ENCODE data around the gene TLL2. TPM values are rescaled to one million over a fixed set of nuclear protein-coding genes. Genes with fewer than 3 reads are reported as not detected.

Gene TLL2
- total and polyA plus RNA-seq, 2 donors (not counting 3 experiments of a cell fraction or from before 2014, with no cell fraction given): 0.03 to 0.20 TPM

DNA sequence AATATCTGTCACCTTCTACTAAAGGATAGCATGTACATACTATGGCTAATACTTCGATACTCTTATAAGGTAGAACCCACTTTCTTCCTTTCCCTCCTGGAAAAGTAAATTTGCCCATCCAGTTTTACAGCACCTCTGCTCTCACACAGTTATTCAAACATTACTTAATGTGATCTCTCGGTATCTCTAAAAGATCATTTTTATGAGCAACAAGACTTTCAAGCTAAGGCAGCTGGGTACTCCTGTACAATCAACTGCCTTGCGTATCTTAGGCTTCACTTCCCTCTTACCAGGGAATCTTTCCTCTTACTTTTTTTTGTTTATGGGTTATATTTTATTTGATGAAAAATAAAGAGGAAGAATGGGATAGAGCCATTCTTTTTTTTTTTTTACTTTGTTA, 26.5 kb upstream of the TLL2 start:
- H3K4me1 ChIP-seq (ENCODE audit: control insufficient read depth, extremely low read depth, insufficient read depth, low read length): no peaks in the 10 kb centered on the region
- intact Hi-C loops (cut with micrococcal nuclease) (no loop called here), dilution Hi-C loops (cut with MboI; ENCODE audit: extremely low pct_ligation_motif_present, low sequenced_read_pairs) (no loop called here)
- peaks cover 0 to 7% of the 10 kb centered on the region in 2 experiments for H3K36me3 ChIP-seq (ENCODE audit: control insufficient read depth in 2 of 2, extremely low read depth in 1 of 2, insufficient read depth in 2 of 2, low read length in 2 of 2)
- BruUV-seq (replicated peaks): no TSS peak
- no peaks in the 10 kb centered on the region for H3K9me1 ChIP-seq (replicated peaks; ENCODE audit: control insufficient read depth, extremely low read depth, insufficient read depth, low read length)
- H3K79me2 ChIP-seq (ENCODE audit: control insufficient read depth, insufficient read depth, low read length): peaks cover 52% of the 10 kb centered on the region
- H3K9ac ChIP-seq (replicated peaks; ENCODE audit: extremely low read depth, insufficient read depth, low read length): no peak overlapping the region
- CTCF ChIA-PET: interaction anchor here (1.3 to 2.7 kb wide), 2 partner anchors 25 to 26 kb away, joined by 3 to 8 read pairs; partner anchors contain the start of gene TLL2
- no peaks in the 10 kb centered on the region for H4K20me1 ChIP-seq (replicated peaks; ENCODE audit: control insufficient read depth, extremely low read depth, insufficient read depth, low read length)
- H3K4me3 ChIP-seq (replicated peaks in 1 of 3; ENCODE audit: insufficient read depth in 1 of 3, low read depth in 1 of 3, low read length in 3 of 3): no peak overlapping the region
- no peak overlapping the region for H3K4me2 ChIP-seq (ENCODE audit: insufficient read depth, low read length)
- no peak overlapping the region for H2AFZ ChIP-seq (ENCODE audit: low read depth, low read length)
- TF ChIP-seq MAX (IDR thresholded peaks at IDR 0.05; ENCODE audit: insufficient read depth, insufficient read length): no peak
- TF ChIP-seq POLR2A (IDR thresholded peaks at IDR 0.05; ENCODE audit: low read depth, low read length): no peak
- TF ChIP-seq EZH2 (IDR thresholded peaks at IDR 0.05; ENCODE audit: borderline replicate concordance, low read depth, low read length, severe bottlenecking): no peak
- no peak for TF ChIP-seq FOS (IDR thresholded peaks at IDR 0.05; ENCODE audit: borderline replicate concordance, insufficient read depth, low read length)
- no peak for TF ChIP-seq JUN (IDR thresholded peaks at IDR 0.05; ENCODE audit: borderline replicate concordance, insufficient read depth, insufficient read length, low read depth)
- TF ChIP-seq MYC (IDR thresholded peaks at IDR 0.05; ENCODE audit: low read depth, low read length): no peak
- TF ChIP-seq, protein P1, sequence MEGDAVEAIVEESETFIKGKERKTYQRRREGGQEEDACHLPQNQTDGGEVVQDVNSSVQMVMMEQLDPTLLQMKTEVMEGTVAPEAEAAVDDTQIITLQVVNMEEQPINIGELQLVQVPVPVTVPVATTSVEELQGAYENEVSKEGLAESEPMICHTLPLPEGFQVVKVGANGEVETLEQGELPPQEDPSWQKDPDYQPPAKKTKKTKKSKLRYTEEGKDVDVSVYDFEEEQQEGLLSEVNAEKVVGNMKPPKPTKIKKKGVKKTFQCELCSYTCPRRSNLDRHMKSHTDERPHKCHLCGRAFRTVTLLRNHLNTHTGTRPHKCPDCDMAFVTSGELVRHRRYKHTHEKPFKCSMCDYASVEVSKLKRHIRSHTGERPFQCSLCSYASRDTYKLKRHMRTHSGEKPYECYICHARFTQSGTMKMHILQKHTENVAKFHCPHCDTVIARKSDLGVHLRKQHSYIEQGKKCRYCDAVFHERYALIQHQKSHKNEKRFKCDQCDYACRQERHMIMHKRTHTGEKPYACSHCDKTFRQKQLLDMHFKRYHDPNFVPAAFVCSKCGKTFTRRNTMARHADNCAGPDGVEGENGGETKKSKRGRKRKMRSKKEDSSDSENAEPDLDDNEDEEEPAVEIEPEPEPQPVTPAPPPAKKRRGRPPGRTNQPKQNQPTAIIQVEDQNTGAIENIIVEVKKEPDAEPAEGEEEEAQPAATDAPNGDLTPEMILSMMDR (IDR thresholded peaks at IDR 0.05; ENCODE audit: extremely low read depth in 1 of 2, insufficient read depth in 1 of 2, low read depth in 1 of 2, low read length in 2 of 2): no peak
- TF ChIP-seq GATA2 (IDR thresholded peaks at IDR 0.05; ENCODE audit: insufficient read depth, insufficient read length, low read depth, low read length): no peak
- no peak for TF ChIP-seq POLR2AphosphoS5 (IDR thresholded peaks at IDR 0.05; ENCODE audit: insufficient read depth, low read depth, low read length)
- H3K27ac ChIP-seq (ENCODE audit: insufficient read depth, low read depth, low read length): no peak overlapping the region
- no peaks in the 10 kb centered on the region for H3K27me3 ChIP-seq (ENCODE audit: control insufficient read depth in 2 of 2, insufficient read depth in 2 of 2, low read length in 2 of 2)
- FAIRE-seq (no peak), DNase-seq (ENCODE audit: low read depth, low spot score) (no peak)
- POLR2A ChIA-PET: no interaction called here
- H3K9me3 ChIP-seq (replicated peaks; ENCODE audit: control insufficient read depth, insufficient read depth, low read length): no peaks in the 10 kb centered on the region
